Hepatocyte (in vitro differentiated cells): ENCODE measurements around the gene KRTAP10-3. TPM values are rescaled to one million over a fixed set of nuclear protein-coding genes. Genes with fewer than 3 reads are reported as not detected.

ENCODE experiments used
- DNase-seq: peaks from one replicate; pipeline ENCODE4 v3.0.0-alpha.2; 2016; ENCODE audit warnings: low spot score
- H2AFZ ChIP-seq: fragments of 200-600 bp; sonication (generic); 2 replicates; pipeline ENCODE4 v1.6.0; 2016; ENCODE audit warnings: antibody characterized with exemption, mild to moderate bottlenecking
- H3K27ac ChIP-seq: fragments of 200-600 bp; sonication (generic); 2 replicates; pipeline ENCODE4 v1.5.1; 2016; ENCODE audit warnings: mild to moderate bottlenecking
- H3K27me3 ChIP-seq: fragments of 200-600 bp; sonication (generic); 2 replicates; pipeline ENCODE4 v1.6.1; 2016
- H3K36me3 ChIP-seq: fragments of 200-600 bp; sonication (generic); replicated peaks from 2 replicates; pipeline ENCODE4 v1.5.1; 2016; ENCODE audit warnings: low read depth; ENCODE audit not compliant: insufficient read depth
- H3K4me1 ChIP-seq: fragments of 200-600 bp; sonication (generic); 2 replicates; pipeline ENCODE4 v1.5.1; 2016; ENCODE audit warnings: mild to moderate bottlenecking, moderate library complexity; ENCODE audit not compliant: insufficient read depth
- H3K4me2 ChIP-seq: fragments of 200-600 bp; sonication (generic); 2 replicates; pipeline ENCODE4 v1.6.0; 2016
- H3K4me3 ChIP-seq: fragments of 200-600 bp; sonication (generic); 2 replicates; pipeline ENCODE4 v1.5.1; 2016; ENCODE audit warnings: mild to moderate bottlenecking
- H3K79me2 ChIP-seq: fragments of 200-600 bp; sonication (generic); 2 replicates; pipeline ENCODE4 v1.6.0; 2017; ENCODE audit warnings: mild to moderate bottlenecking
- H3K9me2 ChIP-seq: fragments of 200-600 bp; sonication (generic); replicated peaks from 2 replicates; pipeline ENCODE4 v1.6.0; 2017; ENCODE audit warnings: mild to moderate bottlenecking; ENCODE audit not compliant: insufficient read depth
- H3K9me3 ChIP-seq: fragments of 200-600 bp; sonication (generic); 2 replicates; pipeline ENCODE4 v1.5.1; 2016; ENCODE audit warnings: low read depth, mild to moderate bottlenecking
- H4K20me1 ChIP-seq: fragments of 200-600 bp; sonication (generic); 2 replicates; pipeline ENCODE4 v1.6.0; 2016; ENCODE audit warnings: mild to moderate bottlenecking; ENCODE audit not compliant: insufficient read depth, poor library complexity, severe bottlenecking
- EZH2 ChIP-seq: fragments of 200-600 bp; sonication (generic); IDR thresholded peaks from 2 replicates; pipeline ENCODE4 v1.6.1; 2016; ENCODE audit warnings: antibody characterized with exemption, mild to moderate bottlenecking, borderline replicate concordance
- EZH2phosphoT487 ChIP-seq: fragments of 200-600 bp; sonication (generic); IDR thresholded peaks from one replicate; pipeline ENCODE4 v1.6.1; 2018; ENCODE audit warnings: antibody characterized with exemption, mild to moderate bottlenecking, low read depth, moderate library complexity; ENCODE audit not compliant: unreplicated experiment, severe bottlenecking
- WGBS: methylation state at CpG from one replicate; pipeline ENCODE4 v1.1.6; 2016; ENCODE audit warnings: low lambda C conversion rate; ENCODE audit errors: missing lambda C conversion rate; 5-methylcytosine and 5-hydroxymethylcytosine counted together
- polyA plus RNA-seq: library from polyadenylated mRNA; unstranded; fragments of >200 nt; fragmentation: Nextera tagmentation; extraction: Ambion mirVana; gene quantifications from 2 replicates; pipeline ENCODE4 v1.2.1, GENCODE V29; 2016
- total RNA-seq: library from RNA; depleted of rRNA; stranded (reverse); fragments of >200 nt; gene quantifications from 2 replicates; pipeline ENCODE4 v1.2.3, GENCODE V29; 2014
- TF ChIP-seq, protein P1 (sequence below): fragments of 200-600 bp; sonication (generic); IDR thresholded peaks from 2 replicates; pipeline ENCODE4 v1.5.1; 2016; ENCODE audit warnings: antibody characterized with exemption, mild to moderate bottlenecking; ENCODE audit not compliant: poor library complexity

Gene KRTAP10-3
- total and polyA plus RNA-seq, 2 experiments from 2014 or later: not detected

DNA sequence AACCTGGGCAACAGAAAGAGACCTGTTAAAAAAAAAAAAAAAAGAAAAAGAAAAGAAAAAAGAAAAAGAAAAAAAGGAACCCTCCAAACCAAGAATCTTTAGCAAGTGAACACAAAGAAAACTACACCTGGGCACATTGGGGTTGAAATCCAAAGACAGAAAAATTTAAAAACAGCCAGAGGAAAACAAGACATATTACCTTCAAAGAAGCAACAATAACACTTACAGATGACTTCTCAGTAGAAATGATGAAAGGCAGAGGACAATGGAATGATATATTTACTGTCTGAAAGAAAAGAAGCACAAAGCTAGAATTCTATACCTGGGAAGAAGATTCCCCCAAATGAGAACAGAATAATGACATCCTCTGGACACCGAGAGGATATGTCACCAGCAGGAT lies 15.9 kb downstream of the KRTAP10-3 start:
- Histone ChIP-seq H3K9me2 (no peaks in the 10 kb centered on the region), H3K27me3 (no peaks in the 10 kb centered on the region), H4K20me1 (no peaks in the 10 kb centered on the region), H3K4me3 (no peak overlapping the region), H3K4me2 (no peak overlapping the region), H3K27ac (no peak overlapping the region), H3K9me3 (peaks cover 16% of the 10 kb centered on the region), H3K79me2 (no peaks in the 10 kb centered on the region), H3K4me1 (no peaks in the 10 kb centered on the region), H3K36me3 (no peaks in the 10 kb centered on the region), H2AFZ (no peak overlapping the region)
- DNase-seq: no peak
- TF ChIP-seq EZH2phosphoT487: no peak
- TF ChIP-seq, protein P1, sequence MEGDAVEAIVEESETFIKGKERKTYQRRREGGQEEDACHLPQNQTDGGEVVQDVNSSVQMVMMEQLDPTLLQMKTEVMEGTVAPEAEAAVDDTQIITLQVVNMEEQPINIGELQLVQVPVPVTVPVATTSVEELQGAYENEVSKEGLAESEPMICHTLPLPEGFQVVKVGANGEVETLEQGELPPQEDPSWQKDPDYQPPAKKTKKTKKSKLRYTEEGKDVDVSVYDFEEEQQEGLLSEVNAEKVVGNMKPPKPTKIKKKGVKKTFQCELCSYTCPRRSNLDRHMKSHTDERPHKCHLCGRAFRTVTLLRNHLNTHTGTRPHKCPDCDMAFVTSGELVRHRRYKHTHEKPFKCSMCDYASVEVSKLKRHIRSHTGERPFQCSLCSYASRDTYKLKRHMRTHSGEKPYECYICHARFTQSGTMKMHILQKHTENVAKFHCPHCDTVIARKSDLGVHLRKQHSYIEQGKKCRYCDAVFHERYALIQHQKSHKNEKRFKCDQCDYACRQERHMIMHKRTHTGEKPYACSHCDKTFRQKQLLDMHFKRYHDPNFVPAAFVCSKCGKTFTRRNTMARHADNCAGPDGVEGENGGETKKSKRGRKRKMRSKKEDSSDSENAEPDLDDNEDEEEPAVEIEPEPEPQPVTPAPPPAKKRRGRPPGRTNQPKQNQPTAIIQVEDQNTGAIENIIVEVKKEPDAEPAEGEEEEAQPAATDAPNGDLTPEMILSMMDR: no peak
- no peak for TF ChIP-seq EZH2
- WGBS: 87% methylated on average over 1 of the region's 1 CpG

DNA sequence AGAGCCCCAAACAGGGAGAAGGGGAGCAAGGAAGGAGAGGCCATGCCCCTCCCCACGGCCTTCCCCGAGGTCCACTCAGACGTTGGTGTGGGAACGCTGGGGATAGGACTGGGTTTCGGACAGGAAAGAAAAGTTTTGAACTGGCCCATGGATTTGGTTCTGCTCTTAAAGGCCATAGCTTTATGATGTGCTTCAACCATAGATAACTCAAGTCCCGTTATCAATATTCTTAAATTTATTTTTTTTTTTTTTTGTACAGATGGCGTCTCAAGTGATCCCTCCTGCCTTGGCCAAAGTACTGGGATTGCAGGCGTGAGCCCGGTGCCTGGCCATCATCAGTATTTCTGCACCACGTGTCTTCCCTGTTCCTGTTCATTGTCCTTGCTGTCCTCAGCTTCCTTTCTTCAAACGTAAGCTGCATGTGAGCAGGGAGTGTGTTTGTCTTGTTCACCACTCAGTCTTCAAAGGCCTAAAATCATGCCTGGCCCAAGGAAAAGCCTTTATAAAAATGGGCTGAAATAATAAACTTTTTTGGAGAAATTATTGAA lies 17.8 kb downstream of the KRTAP10-3 start:
- H3K4me1 ChIP-seq: no peaks in the 10 kb centered on the region
- no peaks in the 10 kb centered on the region for H3K9me2 ChIP-seq
- no peaks in the 10 kb centered on the region for H4K20me1 ChIP-seq
- TF ChIP-seq EZH2 (no peak), EZH2phosphoT487 (no peak)
- TF ChIP-seq, protein P1: no peak
- H2AFZ ChIP-seq: no peak overlapping the region
- H3K27me3 ChIP-seq: no peaks in the 10 kb centered on the region
- H3K36me3 ChIP-seq: no peaks in the 10 kb centered on the region
- no peak overlapping the region for H3K27ac ChIP-seq
- WGBS: 82% methylated on average over 11 of the region's 11 CpGs
- no peak overlapping the region for H3K4me3 ChIP-seq
- no peak for DNase-seq
- no peak overlapping the region for H3K4me2 ChIP-seq
- peaks cover 16% of the 10 kb centered on the region for H3K9me3 ChIP-seq
- H3K79me2 ChIP-seq: no peaks in the 10 kb centered on the region

DNA sequence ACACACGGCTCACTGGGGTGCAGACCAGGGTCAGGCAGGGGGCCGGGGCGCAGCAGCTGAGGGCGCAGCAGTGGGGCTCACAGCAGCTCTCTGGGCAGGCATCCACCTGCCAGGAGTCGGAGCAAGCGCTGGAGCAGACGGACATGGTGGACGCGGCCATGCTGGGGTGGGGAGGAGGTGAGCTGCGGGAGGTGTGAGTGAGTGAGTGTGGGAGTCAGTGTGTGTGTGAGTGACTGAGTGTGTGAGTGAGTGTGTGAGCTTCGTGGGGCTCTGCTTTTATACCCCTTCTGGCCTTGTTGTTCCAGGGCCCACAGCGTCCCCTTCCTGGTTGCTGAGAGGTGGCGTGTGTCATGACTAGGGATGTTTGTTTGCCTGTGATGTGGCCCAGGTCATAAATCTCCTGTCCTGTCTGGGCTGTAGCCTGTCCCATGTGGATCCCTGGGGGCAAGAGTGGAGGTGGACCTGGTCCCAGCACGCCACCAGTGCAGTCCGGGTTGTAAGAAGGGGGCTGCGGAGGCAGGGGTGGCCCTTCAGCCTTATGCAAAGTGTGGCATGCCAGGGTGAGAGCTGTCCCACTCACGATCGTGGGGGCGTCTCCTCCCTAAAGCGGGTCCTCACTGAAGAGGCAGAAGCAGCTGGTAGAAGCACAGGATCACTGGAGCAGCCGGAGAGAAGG lies 18.5 kb downstream of the KRTAP10-3 start, which contains the start of gene KRTAP10-1:
Gene KRTAP10-1, minus strand, starts transcription at position 205 of the 676 bp plus-strand sequence. Its CDS starts 45 bp downstream, at position 160.
- Histone ChIP-seq H3K9me3 (peaks cover 10% of the 10 kb centered on the region), H4K20me1 (no peaks in the 10 kb centered on the region), H3K36me3 (no peaks in the 10 kb centered on the region), H3K4me1 (no peaks in the 10 kb centered on the region), H3K27ac (no peak within 1 kb of the TSS), H3K79me2 (no peaks in the 10 kb centered on the region), H3K4me3 (no peak within 1 kb of the TSS), H2AFZ (no peak within 1 kb of the TSS), H3K9me2 (no peaks in the 10 kb centered on the region), H3K4me2 (no peak within 1 kb of the TSS), H3K27me3 (no peaks in the 10 kb centered on the region)
- no peak for DNase-seq
- 84% methylated on average over 21 of the region's 21 CpGs for WGBS
- TF ChIP-seq EZH2phosphoT487 (no peak), EZH2 (no peak)
- TF ChIP-seq, protein P1: no peak
